PC-3 (cell line): Measurements from ENCODE around the gene GPR42. TPM values are rescaled to one million over a fixed set of nuclear protein-coding genes. Genes with fewer than 3 reads are reported as not detected.

Source experiments
- ATAC-seq: fragments of 200-7000 bp; cut with Tn5 transposase; 2 replicates; pipeline ENCODE4 v1.9.1; 2020; ENCODE audit warnings: mild to moderate bottlenecking, moderate library complexity
- BruUV-seq: library from RNA; stranded (reverse); fragments of 400-500 nt; replicated peaks from 2 replicates; lab custom pipeline; 2021; lab: Mats Ljungman, UMichigan
- CTCF ChIA-PET: fragments of 300-600 bp; sonication (Branson Sonifier 250); formaldehyde crosslinking; loops from one replicate; lab custom pipeline; 2022; ENCODE audit warnings: antibody characterized with exemption; lab: Charles Lee
- POLR2A ChIA-PET: fragments of 300-600 bp; sonication (Branson Sonifier 250); formaldehyde crosslinking; loops from one replicate; lab custom pipeline; 2022; ENCODE audit warnings: antibody characterized with exemption; ENCODE audit not compliant: unreplicated experiment; lab: Charles Lee
- DNase-seq: peaks from one replicate; pipeline ENCODE4 v3.0.0-alpha.2; 2015
- H2AFZ ChIP-seq: fragments of 300-600 bp; sonication (generic); 2 replicates; pipeline ENCODE4 v1.6.0; 2016; ENCODE audit warnings: antibody characterized with exemption, low read length
- H3F3A ChIP-seq: fragments of 300-600 bp; sonication (generic); one replicate; pipeline ENCODE4 v1.6.0; 2017; ENCODE audit warnings: antibody characterized with exemption, low read length, control low read depth, mild to moderate bottlenecking; ENCODE audit not compliant: unreplicated experiment
- H3K27ac ChIP-seq: fragments of 300-600 bp; sonication (generic); 2 replicates; pipeline ENCODE4 v1.5.1; 2016; ENCODE audit warnings: mild to moderate bottlenecking, low read length
- H3K27me3 ChIP-seq: fragments of 300-600 bp; sonication (generic); 2 replicates; pipeline ENCODE4 v1.6.1; 2016; ENCODE audit warnings: low read length, mixed read lengths
- H3K36me3 ChIP-seq: fragments of 300-600 bp; sonication (generic); 2 replicates; pipeline ENCODE4 v1.6.1; 2016; ENCODE audit warnings: low read depth, mixed run types, low read length, mixed read lengths
- H3K4me1 ChIP-seq: fragments of 300-600 bp; sonication (generic); 2 replicates; pipeline ENCODE4 v1.5.1; 2016; ENCODE audit warnings: low read length; ENCODE audit not compliant: insufficient read depth
- H3K4me2 ChIP-seq: fragments of 300-600 bp; sonication (generic); 2 replicates; pipeline ENCODE4 v1.6.0; 2016; ENCODE audit warnings: low read length
- H3K4me3 ChIP-seq: fragments of 300-600 bp; sonication (generic); 2 replicates; pipeline ENCODE4 v1.5.1; 2016; ENCODE audit warnings: mild to moderate bottlenecking, low read length, mixed read lengths
- H3K79me2 ChIP-seq: fragments of 300-600 bp; sonication (generic); 2 replicates; pipeline ENCODE4 v1.6.1; 2017; ENCODE audit warnings: low read length, mixed read lengths
- H3K9ac ChIP-seq: fragments of 300-600 bp; sonication (generic); 2 replicates; pipeline ENCODE4 v1.6.0; 2016; ENCODE audit warnings: mild to moderate bottlenecking, low read length
- H3K9me2 ChIP-seq: fragments of 300-600 bp; sonication (generic); replicated peaks from 2 replicates; pipeline ENCODE4 v1.6.1; 2016; ENCODE audit warnings: mixed run types, low read length, mixed read lengths
- H3K9me3 ChIP-seq: fragments of 300-600 bp; sonication (generic); 2 replicates; pipeline ENCODE4 v1.6.1; 2016; ENCODE audit warnings: low read length, mixed read lengths
- H4K20me1 ChIP-seq: fragments of 300-600 bp; sonication (generic); 2 replicates; pipeline ENCODE4 v1.6.1; 2016; ENCODE audit warnings: low read length, mixed read lengths
- EZH2 ChIP-seq: fragments of 300-600 bp; sonication (generic); IDR thresholded peaks from one replicate; pipeline ENCODE4 v1.6.1; 2017; ENCODE audit warnings: antibody characterized with exemption, mild to moderate bottlenecking, low read length; ENCODE audit not compliant: unreplicated experiment
- EZH2phosphoT487 ChIP-seq: fragments of 300-600 bp; sonication (generic); IDR thresholded peaks from 2 replicates; pipeline ENCODE4 v1.6.1; 2018; ENCODE audit warnings: mild to moderate bottlenecking, antibody characterized with exemption, low read length, borderline replicate concordance
- intact Hi-C: fragments of 100-400 bp; cut with micrococcal nuclease; formaldehyde crosslinking; loops from 2 replicates; pipeline ENCODE4 v1.9.0; 2023
- total RNA-seq: library from RNA; depleted of rRNA; stranded (reverse); fragments of >200 nt; gene quantifications from 2 replicates; pipeline ENCODE4 v1.2.3, GENCODE V29; 2014
- TF ChIP-seq, protein P1 (sequence below): fragments of 300-600 bp; sonication (generic); conservative IDR thresholded peaks from 2 replicates; pipeline ENCODE4 v1.5.1; 2017; ENCODE audit warnings: antibody characterized with exemption, low read depth, mild to moderate bottlenecking, low read length

GPR42 gene
- total RNA-seq, 1 experiment from 2014 or later: not detected

DNA sequence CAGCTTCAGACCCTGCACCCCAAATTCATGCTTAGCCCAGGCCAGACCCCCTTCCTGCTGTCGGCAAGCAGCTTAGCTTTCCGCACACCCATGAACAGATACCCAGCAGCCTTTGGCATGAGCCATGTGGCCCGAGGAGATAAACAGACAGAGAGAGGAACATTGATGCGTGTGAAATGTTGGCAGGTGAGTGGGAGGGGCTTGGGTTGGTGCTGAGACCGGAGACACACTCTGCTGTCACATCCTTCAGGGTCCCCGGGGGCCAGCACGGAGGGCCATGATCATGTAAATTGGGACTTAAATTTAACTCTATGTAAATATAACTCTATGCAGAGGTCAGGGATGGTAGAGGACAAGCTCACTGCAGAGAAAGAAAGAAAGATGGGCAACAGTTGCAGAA is 40.4 kb upstream of the GPR42 start:
- Histone ChIP-seq H3K9me2 (no peaks in the 10 kb centered on the region), H3K4me3 (no peak overlapping the region), H3K27me3 (no peaks in the 10 kb centered on the region), H3K27ac (no peak overlapping the region), H3K79me2 (no peaks in the 10 kb centered on the region), H3F3A (no peaks in the 10 kb centered on the region), H3K36me3 (no peaks in the 10 kb centered on the region), H3K9me3 (no peaks in the 10 kb centered on the region), H2AFZ (no peak overlapping the region), H3K9ac (no peak overlapping the region), H4K20me1 (no peaks in the 10 kb centered on the region), H3K4me1 (no peaks in the 10 kb centered on the region), H3K4me2 (no peak overlapping the region)
- DNase-seq (no peak), ATAC-seq (no peak)
- ChIA-PET POLR2A (no interaction called here), CTCF (no interaction called here)
- no peak for TF ChIP-seq EZH2phosphoT487
- TF ChIP-seq EZH2: no peak
- TF ChIP-seq, protein P1, sequence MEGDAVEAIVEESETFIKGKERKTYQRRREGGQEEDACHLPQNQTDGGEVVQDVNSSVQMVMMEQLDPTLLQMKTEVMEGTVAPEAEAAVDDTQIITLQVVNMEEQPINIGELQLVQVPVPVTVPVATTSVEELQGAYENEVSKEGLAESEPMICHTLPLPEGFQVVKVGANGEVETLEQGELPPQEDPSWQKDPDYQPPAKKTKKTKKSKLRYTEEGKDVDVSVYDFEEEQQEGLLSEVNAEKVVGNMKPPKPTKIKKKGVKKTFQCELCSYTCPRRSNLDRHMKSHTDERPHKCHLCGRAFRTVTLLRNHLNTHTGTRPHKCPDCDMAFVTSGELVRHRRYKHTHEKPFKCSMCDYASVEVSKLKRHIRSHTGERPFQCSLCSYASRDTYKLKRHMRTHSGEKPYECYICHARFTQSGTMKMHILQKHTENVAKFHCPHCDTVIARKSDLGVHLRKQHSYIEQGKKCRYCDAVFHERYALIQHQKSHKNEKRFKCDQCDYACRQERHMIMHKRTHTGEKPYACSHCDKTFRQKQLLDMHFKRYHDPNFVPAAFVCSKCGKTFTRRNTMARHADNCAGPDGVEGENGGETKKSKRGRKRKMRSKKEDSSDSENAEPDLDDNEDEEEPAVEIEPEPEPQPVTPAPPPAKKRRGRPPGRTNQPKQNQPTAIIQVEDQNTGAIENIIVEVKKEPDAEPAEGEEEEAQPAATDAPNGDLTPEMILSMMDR: no peak
- no TSS peak for BruUV-seq
- intact Hi-C loops: no loop called here

DNA sequence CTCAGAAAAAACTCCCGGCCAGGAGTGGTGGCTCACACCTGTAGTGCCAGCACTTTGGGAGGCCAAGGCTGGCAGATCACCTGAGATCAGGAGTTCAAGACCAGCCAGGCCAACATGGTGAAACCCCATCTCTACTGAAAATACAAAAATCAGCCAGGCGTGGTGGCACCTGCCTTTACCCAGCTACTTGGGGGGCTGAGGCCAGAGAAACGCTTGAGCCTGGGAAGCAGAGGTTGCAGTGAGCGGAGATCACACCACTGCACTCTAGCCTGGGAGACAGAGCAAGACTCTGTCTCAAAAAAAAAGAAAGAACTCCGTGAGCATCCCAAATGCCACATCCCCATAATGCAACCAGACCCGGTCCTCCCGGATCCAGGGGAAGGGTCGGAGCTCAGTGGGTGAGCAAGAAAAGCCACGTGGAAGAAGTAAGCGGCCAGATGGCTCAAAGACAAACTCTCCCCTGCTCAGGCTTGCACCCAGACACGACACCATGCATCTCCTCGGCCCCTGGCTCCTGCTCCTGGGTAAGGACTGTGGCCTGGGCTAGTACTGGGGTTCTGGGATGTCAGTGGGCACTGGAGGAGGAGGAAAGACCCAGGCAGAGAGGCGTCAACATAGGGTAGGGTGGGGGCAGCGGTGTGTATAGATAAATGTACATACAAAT is 39.2 kb upstream of the GPR42 start:
- Histone ChIP-seq H4K20me1 (no peaks in the 10 kb centered on the region), H3K9ac (no peak overlapping the region), H3K27me3 (no peaks in the 10 kb centered on the region), H3K9me2 (no peaks in the 10 kb centered on the region), H3K36me3 (no peaks in the 10 kb centered on the region), H3K27ac (no peak overlapping the region), H3K4me1 (no peaks in the 10 kb centered on the region), H3F3A (no peaks in the 10 kb centered on the region), H3K9me3 (no peaks in the 10 kb centered on the region), H3K79me2 (no peaks in the 10 kb centered on the region), H3K4me3 (no peak overlapping the region), H2AFZ (no peak overlapping the region), H3K4me2 (no peak overlapping the region)
- no TSS peak for BruUV-seq
- POLR2A ChIA-PET: no interaction called here
- CTCF ChIA-PET: no interaction called here
- intact Hi-C loops: no loop called here
- DNase-seq (no peak), ATAC-seq (no peak)
- no peak for TF ChIP-seq EZH2

DNA sequence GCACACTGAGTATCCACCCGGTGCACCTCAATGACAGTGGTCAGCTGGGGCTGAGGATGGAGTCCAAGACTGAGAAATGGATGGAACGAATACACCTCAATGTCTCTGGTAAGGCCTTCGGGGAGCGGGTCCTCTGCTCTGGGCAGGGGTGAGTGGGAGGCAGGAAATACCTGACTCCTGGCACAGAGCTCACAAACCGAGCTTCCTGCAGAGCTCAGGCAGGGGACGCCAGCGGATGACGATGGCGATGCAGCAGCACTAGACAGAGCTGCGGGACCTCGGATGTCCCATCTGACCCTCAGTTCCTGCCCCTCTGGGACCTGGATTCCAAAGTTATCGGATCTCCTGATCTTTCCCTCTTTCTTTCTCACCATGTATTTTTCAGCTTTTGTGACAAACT is 38.1 kb upstream of the GPR42 start:
- POLR2A ChIA-PET: no interaction called here

More for the DNA sequence above, 38.1 kb upstream of the GPR42 start:
- no TSS peak for BruUV-seq
- Histone ChIP-seq H3K36me3 (no peaks in the 10 kb centered on the region), H3K9ac (no peak overlapping the region), H3K27me3 (no peaks in the 10 kb centered on the region), H4K20me1 (no peaks in the 10 kb centered on the region), H3K79me2 (no peaks in the 10 kb centered on the region), H2AFZ (no peak overlapping the region), H3K4me3 (no peak overlapping the region), H3K4me1 (no peaks in the 10 kb centered on the region), H3K4me2 (no peak overlapping the region), H3F3A (no peaks in the 10 kb centered on the region), H3K9me3 (no peaks in the 10 kb centered on the region), H3K9me2 (no peaks in the 10 kb centered on the region), H3K27ac (no peak overlapping the region)
- ATAC-seq: no peak
- TF ChIP-seq EZH2phosphoT487 (no peak), EZH2 (no peak)
- TF ChIP-seq, protein P1: no peak
- CTCF ChIA-PET: no interaction called here
- DNase-seq: no peak
- intact Hi-C loops: no loop called here
